Fibroblast of skin of right quadriceps (primary cell): ENCODE results near the gene ATP8B3.
A peak's percentile ranks its signal among the peaks of the same experiment; 100 is the strongest.

Experiments
- DNase-seq: peaks from one replicate; pipeline ENCODE4 v3.0.0-alpha.2; 2013

The ATP8B3 gene

DNA sequence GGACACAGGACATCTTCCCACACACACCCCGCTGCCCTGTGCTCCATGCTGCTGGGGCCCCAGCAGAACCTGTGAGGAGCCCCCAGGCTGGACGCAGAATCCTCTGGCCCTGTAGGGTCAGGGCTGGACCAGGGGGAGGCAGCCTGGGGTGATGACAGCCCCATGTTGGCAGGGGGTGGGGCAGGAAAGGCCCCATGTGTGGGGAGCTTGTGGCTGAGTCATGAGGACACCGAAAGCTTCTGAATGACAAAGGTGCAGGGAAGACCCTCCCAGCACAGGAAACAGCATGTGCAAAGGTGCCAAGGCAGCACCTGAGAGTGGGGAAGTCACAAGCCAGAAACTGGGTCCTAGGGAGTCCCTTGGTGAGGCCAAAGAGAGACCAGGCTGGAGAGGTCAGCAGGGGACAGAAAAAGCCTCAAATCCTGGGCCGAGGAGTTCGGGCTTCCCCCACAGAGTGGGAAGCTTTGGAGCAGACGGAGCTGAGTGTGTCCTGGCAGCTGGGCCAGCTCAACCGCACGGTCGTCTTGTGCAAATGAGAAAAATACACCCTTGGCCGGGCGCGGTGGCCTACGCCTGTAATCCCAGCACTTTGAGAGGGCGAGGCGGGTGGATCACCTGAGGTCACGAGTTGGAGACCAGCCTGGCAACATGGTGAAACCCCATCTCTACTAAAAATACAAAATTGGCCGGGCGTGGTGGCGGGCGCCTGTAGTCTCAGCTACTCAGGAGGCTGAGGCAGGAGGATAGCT lies 17.5 kb downstream of the ATP8B3 start:
- no peak for DNase-seq

DNA sequence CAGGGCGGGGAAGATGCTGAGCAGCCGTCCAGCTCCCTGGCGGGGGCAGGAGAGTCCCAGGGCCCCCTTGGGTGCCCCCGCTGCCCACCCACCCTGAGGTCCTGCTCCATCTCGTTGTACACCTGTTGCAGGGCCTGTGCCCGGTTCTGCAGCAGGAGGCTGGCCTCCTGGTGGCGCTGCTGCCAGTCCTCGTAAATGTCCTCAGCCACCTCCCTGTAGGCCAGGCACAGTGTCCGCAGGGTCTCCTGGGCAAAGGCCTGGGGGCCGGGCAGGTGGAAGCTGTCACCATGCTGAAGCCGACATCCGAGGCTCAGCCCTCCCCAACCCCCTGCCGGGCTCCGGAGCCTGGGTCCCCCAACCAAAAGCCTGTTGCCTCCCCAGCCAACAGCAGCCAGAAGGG lies 20.2 kb downstream of the ATP8B3 start:
- DNase-seq = no peak

DNA sequence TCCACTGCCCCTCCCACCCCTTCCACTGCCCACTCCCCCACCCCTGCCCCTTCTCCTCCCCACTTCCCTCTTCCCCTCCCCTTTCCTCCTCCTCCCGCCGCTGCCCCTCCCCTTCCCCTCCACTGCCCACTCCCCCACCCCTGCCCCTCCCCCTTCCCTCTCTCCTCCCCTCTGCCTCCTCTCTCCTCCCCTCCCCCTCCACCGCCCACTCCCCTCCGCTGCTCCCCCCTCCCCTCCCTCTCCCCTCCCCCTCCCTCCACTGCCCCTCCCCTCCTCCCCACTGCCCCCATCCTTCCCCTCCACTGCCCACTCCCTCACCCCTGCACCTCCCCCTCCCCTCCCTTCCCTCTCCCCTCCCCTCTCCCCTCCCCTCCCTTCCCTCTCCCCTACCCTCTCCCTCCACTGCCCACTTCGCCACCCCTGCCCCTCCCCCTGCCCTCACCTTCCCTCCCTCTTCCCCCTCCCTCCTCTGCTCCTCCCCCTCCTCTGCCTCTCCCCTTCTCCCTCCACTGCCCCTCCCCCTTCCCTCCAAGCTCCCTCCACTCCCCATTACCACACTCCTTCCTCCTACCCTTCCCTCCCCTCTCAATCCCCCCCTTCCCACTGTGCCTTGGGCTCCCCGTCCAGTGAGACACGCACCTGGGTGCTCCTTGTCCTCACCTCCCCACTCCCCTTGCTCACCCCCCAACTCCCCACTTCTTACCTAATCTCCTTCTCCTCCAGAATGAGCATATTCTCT lies 21.9 kb downstream of the ATP8B3 start:
- DNase-seq = no peak

DNA sequence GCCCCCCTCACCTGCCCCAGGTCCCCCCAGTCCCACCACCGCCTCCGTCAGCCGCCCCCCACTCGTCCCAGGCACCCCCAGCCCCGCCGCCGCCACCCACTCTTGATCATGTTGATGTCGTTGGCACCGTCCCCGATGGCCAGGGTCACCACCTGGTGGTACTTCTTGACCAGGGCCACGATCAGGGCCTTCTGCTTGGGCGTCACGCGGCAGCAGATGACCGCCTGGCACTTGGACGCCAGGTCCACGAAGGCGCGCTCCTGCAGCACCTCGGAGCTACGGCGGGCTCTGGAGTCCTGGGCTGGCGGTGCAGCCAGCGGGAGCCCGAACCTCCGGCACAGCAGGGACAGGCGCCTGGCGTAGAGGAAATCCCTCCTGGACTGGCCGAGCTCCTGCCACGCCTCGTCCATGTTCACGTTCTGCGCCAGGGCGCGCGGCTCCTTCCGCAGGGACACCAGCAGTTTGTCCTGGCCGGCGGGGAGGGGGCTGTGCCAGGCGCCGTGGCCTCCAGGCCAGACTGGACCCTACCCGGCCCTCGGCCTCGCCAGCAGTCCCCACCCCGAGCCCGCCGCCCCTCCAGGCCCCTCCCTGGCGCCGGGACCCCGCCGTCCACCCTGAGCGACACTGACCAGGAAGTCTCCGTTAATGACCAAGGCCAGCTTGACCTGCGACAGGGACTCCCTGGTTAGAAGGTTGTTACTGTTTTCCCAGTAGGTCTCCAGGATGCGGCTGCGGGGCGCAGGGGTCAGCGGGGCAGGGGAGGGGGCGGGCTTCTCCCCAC lies 22.6 kb downstream of the ATP8B3 start:
- no peak for DNase-seq

- DNase-seq = no peak
These were observed 25.0 kb downstream of the ATP8B3 start for GRCh38 chr19:1787116-1787515.

DNA sequence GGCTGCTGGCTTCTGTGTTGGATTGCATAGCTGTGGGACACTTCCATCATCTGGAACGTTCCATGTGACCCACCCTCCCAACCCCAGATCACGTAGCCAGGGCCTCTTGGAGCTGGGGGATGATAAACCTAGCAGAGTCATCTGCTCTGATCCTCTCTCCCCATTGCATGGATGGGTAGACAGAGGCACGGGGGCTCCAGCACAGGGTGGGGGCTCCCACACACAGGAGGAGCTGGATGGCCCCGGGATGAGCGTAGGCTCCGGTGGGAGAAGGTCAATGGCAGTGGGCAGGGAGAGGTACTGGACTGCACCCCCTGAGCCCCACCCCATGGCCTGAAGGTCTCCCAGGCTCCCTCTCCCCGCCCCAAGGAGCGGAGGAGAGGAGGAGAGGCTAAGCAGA lies 25.4 kb downstream of the ATP8B3 start:
- no peak for DNase-seq

- no peak for DNase-seq
These were observed 26.8 kb downstream of the ATP8B3 start for GRCh38 chr19:1785310-1785709.

DNA sequence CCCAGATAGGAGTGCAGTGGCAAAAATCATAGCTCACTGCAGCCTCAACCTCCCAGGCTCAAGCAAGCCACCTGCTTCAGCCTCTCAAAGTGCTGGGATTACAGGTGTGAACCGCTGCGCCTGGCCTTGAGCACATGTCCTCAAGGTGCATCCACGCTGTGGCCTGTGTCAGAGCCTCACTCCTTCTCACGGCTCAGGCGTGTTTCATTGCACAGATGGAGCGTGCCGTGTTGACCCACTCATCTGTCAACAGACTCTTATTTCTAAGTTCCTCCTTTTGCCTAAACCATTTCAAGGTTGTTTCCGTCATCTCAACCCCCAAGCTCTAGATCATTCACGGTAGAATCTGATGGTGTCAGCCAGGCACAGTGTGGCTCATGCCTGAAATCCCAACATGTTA lies 28.2 kb downstream of the ATP8B3 start:
- no peak for DNase-seq

GRCh38 chr19:1783354-1783753 lies 28.7 kb downstream of the ATP8B3 start:
- DNase-seq = no peak

DNA sequence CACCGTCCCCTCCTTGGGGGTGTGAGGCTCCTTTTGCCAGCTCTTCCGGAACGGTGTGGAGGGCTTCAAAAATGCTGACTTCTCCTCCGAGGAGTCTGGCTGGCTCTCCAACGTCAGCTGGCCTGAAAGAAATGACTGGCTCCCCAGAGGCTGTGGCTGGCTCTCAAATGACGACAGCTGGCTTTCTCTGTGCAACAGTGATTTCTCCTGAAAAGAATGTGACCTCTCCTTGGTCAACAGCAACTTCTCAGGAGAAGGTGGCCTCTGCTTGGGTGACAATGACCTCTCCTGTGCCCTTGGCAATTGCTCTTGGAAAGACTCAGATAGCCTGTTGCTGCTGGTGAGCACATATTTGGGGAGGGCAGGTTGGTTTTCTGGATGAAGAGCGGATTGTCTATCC lies 29.6 kb downstream of the ATP8B3 start:
- no peak for DNase-seq

GRCh38 chr19:1780272-1780958 lies 31.7 kb downstream of the ATP8B3 start:
- peak; percentile 10 for DNase-seq

GRCh38 chr19:1779574-1779973 lies 32.5 kb downstream of the ATP8B3 start:
- no peak for DNase-seq

GRCh38 chr19:1777149-1777548 lies 34.9 kb downstream of the ATP8B3 start:
- no peak for DNase-seq

- no peak for DNase-seq
These were observed 35.4 kb downstream of the ATP8B3 start for GRCh38 chr19:1776606-1777147.

DNA sequence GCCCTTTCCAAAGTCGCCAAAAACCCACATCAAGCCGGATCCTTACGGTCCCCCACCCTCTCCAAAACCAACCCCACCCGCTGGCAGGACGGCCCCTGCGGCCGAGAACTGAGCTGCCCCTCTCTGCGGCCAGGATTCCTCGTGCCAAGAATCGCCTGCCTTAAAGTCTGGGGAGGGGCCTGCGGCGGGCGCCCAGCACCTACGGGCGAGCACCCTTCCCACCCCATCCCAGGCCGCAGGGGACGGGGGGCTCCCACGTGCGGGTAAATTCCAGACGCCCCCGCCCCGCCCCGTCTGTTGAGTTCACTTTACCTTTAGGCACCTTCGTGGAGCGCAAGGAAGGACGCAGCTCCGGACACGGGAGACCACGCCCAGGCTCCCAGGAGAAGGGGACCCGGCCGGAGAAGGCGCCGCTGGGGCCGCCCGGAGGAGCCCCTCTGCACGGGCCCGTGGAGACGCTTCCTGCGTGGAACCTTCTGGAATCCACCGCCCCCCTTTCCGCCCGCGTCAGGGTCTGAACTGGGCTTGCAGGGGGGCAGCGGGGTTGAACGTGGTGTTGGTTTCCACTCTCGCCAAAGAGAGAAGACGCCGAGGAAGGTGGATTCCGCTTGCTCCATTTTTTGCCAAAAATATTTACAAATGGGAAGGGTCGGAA lies 36.0 kb downstream of the ATP8B3 start:
- no peak for DNase-seq

GRCh38 chr19:1774989-1775772 lies 36.9 kb downstream of the ATP8B3 start:
- no peak for DNase-seq

GRCh38 chr19:1773184-1773583 lies 38.9 kb downstream of the ATP8B3 start:
- peak; percentile 24 for DNase-seq

DNA sequence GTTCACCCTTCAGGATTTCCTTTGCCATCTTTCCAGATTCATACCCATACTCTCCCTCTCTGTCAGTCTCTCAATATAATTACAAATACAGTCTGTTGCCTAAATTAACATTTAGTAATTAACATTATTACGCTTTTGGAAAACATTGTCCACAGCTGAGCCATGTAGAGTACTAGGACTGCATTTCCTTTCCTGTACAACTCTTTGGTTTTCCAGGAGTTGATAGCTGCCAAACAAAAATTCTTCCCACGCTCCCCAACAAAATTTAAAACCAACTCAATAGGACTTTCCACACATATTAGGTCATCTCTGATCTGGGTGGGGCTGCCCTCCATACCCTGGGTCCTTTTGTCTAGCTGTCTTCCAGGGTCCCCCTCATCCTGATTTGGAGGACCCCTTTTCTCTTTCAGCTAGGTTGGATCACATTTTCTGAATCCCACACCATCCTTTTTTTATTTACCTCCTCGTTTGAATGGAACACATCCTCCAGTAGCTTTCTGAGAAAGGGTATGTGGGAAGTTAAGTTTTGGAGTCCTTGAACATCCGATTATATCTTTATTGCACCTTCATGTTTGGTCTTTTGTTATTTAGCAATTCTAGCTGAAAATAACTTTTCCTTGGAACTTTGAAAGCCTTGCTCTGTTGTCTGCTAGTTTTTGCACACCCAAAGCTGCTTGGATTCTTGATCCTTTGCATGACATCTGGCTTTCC lies 41.1 kb downstream of the ATP8B3 start:
- no peak for DNase-seq

DNA sequence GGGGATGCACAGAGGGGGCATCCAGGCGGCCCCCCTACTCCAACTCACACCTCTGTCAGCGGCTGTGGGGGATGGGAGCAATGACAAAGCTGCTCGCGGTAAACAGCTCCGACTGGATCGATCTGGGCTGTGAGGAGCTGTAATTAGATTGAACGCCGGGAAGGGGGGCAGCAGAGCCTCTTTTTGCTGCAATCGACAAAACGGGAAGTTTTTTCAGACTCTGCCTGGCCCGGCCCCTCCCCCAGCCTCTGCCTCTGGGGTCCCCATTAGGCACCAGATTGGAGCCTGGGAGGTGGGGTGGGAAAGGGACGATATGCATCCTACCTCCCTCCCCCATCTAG lies 42.5 kb downstream of the ATP8B3 start:
- no peak for DNase-seq

GRCh38 chr19:1768918-1769644 lies 43.0 kb downstream of the ATP8B3 start:
- no peak for DNase-seq
